ENCODE measurements around the gene KLHL2.

KLHL2 gene

DNA sequence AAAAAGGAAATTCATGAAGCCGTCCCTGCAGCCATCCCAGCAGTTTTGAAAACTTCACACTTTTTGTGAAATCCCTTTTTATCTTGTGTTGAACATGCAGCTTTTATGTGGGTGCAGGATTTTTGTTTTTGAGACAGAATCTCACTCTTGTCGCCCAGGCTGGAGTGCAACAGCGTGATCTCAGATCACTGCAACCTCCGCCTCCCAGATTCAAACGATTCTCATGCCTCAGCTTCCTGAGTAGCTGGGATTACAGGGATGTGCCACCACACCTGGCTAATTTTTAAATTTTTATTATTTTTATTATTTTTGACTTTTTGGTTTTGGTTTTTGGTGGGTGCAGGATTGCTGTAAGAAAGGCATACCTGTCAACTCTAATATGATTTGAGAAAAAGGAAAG is 112.1 kb downstream of the KLHL2 start:
- no peak overlapping the region for H3K4me3 ChIP-seq
- no peak for TF ChIP-seq POLR2AphosphoS5 (IDR thresholded peaks at IDR 0.05; ENCODE audit: borderline replicate concordance, low read depth, low read length)
- TF ChIP-seq FOXP2 (optimal IDR thresholded peaks at IDR 0.05; ENCODE audit: control extremely low read depth, extremely low read length, insufficient read depth) = no peak
- TF ChIP-seq EZH2 (IDR thresholded peaks at IDR 0.05) = no peak
- H3K9me3 ChIP-seq (ENCODE audit: low read depth, low read length) = no peaks in the 10 kb centered on the region
- no peak for DNase-seq (ENCODE audit: low read depth, low spot score)
- no peak overlapping the region for H3K9ac ChIP-seq (ENCODE audit: insufficient read length)
- H3K27ac ChIP-seq = no peak overlapping the region
- H3K36me3 ChIP-seq (ENCODE audit: insufficient read depth, low read length) = 0 out of 2 replicates have a peak, but pooled peaks cover 3% of the 10 kb centered on the region

GRCh38 chr4:165324236-165324917 is 117.0 kb downstream of the KLHL2 start:
- Histone ChIP-seq H3K9ac (ENCODE audit: insufficient read length) (no peak overlapping the region), H3K4me3 (no peak overlapping the region), H3K27ac (no peak overlapping the region), H3K36me3 (ENCODE audit: insufficient read depth, low read length) (peaks cover 13% of the 10 kb centered on the region; the same call in 1 of the 2 replicates), H3K9me3 (ENCODE audit: low read depth, low read length) (0 out of 2 replicates have a peak, but pooled peaks cover 4% of the 10 kb centered on the region)
- TF ChIP-seq EZH2 (IDR thresholded peaks at IDR 0.05) (no peak), POLR2AphosphoS5 (IDR thresholded peaks at IDR 0.05; ENCODE audit: borderline replicate concordance, low read depth, low read length) (no peak), FOXP2 (optimal IDR thresholded peaks at IDR 0.05; ENCODE audit: control extremely low read depth, extremely low read length, insufficient read depth) (no peak)
- no peak for DNase-seq (ENCODE audit: low read depth, low spot score)

- Histone ChIP-seq H3K9me3 (ENCODE audit: low read depth, low read length) (0 out of 2 replicates have a peak, but pooled peaks cover 4% of the 10 kb centered on the region), H3K27ac (no peak overlapping the region), H3K36me3 (ENCODE audit: insufficient read depth, low read length) (peaks cover 16% of the 10 kb centered on the region), H3K9ac (ENCODE audit: insufficient read length) (no peak overlapping the region), H3K4me3 (no peak overlapping the region)
- no peak for TF ChIP-seq FOXP2 (optimal IDR thresholded peaks at IDR 0.05; ENCODE audit: control extremely low read depth, extremely low read length, insufficient read depth)
- no peak for TF ChIP-seq EZH2 (IDR thresholded peaks at IDR 0.05)
- no peak for TF ChIP-seq POLR2AphosphoS5 (IDR thresholded peaks at IDR 0.05; ENCODE audit: borderline replicate concordance, low read depth, low read length)
- no peak for DNase-seq (ENCODE audit: low read depth, low spot score)
Observed at GRCh38 chr4:165324918-165325304, 117.5 kb downstream of the KLHL2 start.

DNA sequence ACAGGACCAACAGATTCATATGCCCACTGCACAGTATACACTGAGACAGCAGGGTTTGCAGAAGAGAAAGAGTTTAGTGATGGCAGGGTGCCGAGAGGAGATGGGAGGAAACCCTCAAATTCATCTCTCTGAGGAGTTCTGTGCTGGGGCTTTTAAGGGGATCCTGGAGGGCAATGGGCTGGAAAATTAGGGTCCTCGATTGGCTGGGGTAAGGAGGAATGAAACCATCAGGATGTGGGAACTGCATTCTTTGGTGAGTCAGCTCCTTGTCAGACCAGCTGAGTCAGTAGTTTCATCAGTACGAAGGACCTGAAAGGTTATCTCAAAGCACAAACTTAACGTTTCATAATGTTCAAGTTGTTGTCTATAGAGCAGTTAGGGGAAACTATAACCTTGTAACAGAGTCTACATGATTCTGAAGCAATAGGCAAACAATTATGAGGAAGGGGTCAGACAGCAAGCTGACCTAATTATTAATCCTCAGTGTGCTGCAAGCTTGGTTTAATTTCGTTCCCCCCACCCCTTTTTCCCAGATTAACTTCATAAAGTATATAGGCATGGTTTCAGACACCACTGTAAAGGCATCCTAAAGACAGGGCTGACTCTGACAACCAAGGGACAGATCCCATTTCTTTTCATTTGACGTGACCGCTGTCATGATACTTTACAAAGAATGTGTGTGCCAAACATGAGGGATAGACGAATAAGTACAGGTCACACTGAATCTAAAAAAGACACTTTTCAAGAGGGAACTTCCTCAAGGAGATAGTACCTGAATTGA is 118.6 kb downstream of the KLHL2 start:
- H3K27ac ChIP-seq = peak overlapping the region; percentile 60
- TF ChIP-seq FOXP2 (optimal IDR thresholded peaks at IDR 0.05; ENCODE audit: control extremely low read depth, extremely low read length, insufficient read depth) (no peak), EZH2 (IDR thresholded peaks at IDR 0.05) (no peak)
- 0 out of 2 replicates have a peak, but pooled peaks cover 4% of the 10 kb centered on the region for H3K9me3 ChIP-seq (ENCODE audit: low read depth, low read length)
- H3K9ac ChIP-seq (ENCODE audit: insufficient read length) = no peak overlapping the region
- H3K4me3 ChIP-seq = peak overlapping the region; percentile 89
- DNase-seq (ENCODE audit: low read depth, low spot score) = no peak
- H3K36me3 ChIP-seq (ENCODE audit: insufficient read depth, low read length) = peaks cover 26% of the 10 kb centered on the region

- Histone ChIP-seq H3K27ac (peak overlapping the region; percentile 90), H3K4me3 (peak overlapping the region; percentile 89), H3K9ac (ENCODE audit: insufficient read length) (peak overlapping the region; percentile 83), H3K9me3 (ENCODE audit: low read depth, low read length) (0 out of 2 replicates have a peak, but pooled peaks cover 4% of the 10 kb centered on the region), H3K36me3 (ENCODE audit: insufficient read depth, low read length) (peaks cover 35% of the 10 kb centered on the region)
- TF ChIP-seq FOXP2 (optimal IDR thresholded peaks at IDR 0.05; ENCODE audit: control extremely low read depth, extremely low read length, insufficient read depth) (no peak), EZH2 (IDR thresholded peaks at IDR 0.05) (no peak), POLR2AphosphoS5 (IDR thresholded peaks at IDR 0.05; ENCODE audit: borderline replicate concordance, low read depth, low read length) (no peak)
- peak; percentile 34 for DNase-seq (ENCODE audit: low read depth, low spot score)
Observed at GRCh38 chr4:165326831-165327210, 119.5 kb downstream of the KLHL2 start.

DNA sequence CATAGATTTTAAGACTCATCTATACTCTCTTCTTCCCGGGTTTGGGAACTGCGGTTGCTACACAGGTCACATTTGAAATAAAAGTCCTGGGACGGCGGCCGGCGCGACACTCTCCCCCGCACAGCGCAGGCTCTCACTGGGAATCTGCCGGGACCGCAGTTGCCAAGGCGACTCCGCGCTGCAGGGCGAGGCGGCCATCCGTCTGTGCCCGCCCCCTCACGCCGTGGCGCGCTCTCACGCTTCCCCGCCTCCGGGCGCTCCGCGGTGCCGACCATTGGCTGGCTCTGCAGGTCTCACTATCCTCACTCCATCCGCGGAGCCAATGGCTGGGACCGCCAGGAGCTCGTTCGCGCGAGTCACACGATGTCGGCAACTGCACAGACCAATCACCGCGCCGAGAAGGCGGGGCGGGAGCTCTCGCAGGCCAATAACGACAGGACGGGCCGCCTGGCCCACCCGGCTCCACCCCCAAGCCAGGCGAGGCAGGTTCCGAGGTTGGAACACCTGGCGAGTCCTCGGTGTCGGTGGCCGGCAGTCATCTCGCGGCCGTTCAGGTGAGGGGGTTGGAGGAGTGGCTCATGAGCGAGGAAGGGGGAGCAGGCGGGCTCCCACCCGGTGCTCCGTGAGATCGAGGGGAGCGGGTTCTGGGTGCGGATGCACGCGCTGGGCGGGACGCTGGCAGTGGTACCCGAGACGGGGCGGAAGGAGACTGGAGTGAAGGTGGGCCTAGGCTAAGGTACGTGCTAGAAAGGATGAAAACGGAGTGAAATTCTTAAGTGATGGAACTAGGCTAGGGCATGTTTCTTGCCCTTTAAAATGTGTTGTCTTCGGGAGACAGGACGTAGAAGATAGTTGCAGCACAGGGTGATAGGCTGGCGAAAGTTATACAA is 120.1 kb downstream of the KLHL2 start, which contains the start of gene MSMO1:
MSMO1 (plus strand) TSS at position 459 of the 890 bp plus-strand sequence. CDS start 5,702 bp downstream, outside the sequence.
- peak within 1 kb of the TSS; percentile 90 for H3K27ac ChIP-seq
- peak within 1 kb of the TSS; percentile 84 for H3K9ac ChIP-seq (ENCODE audit: insufficient read length)
- DNase-seq (ENCODE audit: low read depth, low spot score) = peak; percentile 95
- H3K36me3 ChIP-seq (ENCODE audit: insufficient read depth, low read length) = peaks cover 41% of the 10 kb centered on the region
- H3K9me3 ChIP-seq (ENCODE audit: low read depth, low read length) = 0 out of 2 replicates have a peak, but pooled peaks cover 4% of the 10 kb centered on the region
- TF ChIP-seq EZH2 (IDR thresholded peaks at IDR 0.05) = no peak
- TF ChIP-seq POLR2AphosphoS5 (IDR thresholded peaks at IDR 0.05; ENCODE audit: borderline replicate concordance, low read depth, low read length) = peak; percentile 90
- peak within 1 kb of the TSS; percentile 89 for H3K4me3 ChIP-seq

DNA sequence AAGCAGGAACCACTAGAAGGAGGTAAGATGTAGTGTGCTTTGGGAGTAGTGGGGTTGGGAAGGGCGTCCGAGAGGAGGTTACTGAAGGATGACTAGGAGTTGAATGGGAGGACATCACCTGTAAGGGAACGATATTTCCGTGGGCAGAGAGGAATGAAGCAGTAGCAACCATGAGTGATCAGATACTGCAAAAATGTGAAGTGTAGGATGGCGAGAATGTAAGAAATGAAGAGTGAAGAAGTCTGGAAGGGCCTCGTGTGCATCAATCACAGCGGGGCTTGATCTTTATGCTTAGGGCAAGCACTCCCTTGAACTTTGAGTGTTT is 120.7 kb downstream of the KLHL2 start:
- peak overlapping the region; percentile 68 for H3K27ac ChIP-seq
- TF ChIP-seq POLR2AphosphoS5 (IDR thresholded peaks at IDR 0.05; ENCODE audit: borderline replicate concordance, low read depth, low read length) = no peak
- no peak for TF ChIP-seq EZH2 (IDR thresholded peaks at IDR 0.05)
- TF ChIP-seq FOXP2 (optimal IDR thresholded peaks at IDR 0.05; ENCODE audit: control extremely low read depth, extremely low read length, insufficient read depth) = no peak

More for the DNA sequence above, 120.7 kb downstream of the KLHL2 start:
- Histone ChIP-seq H3K9me3 (ENCODE audit: low read depth, low read length) (0 out of 2 replicates have a peak, but pooled peaks cover 4% of the 10 kb centered on the region), H3K4me3 (peak overlapping the region; percentile 89), H3K9ac (ENCODE audit: insufficient read length) (peak overlapping the region; percentile 84), H3K36me3 (ENCODE audit: insufficient read depth, low read length) (peaks cover 47% of the 10 kb centered on the region)
- DNase-seq (ENCODE audit: low read depth, low spot score) = no peak
